ENCODE data around the gene STPG2. TPM values are rescaled to one million over a fixed set of nuclear protein-coding genes. Genes with fewer than 3 reads are reported as not detected.

STPG2 gene
- total RNA-seq, 5 donors from 2014 or later (not counting 1 experiment from before 2014, with no cell fraction given), result 0.19 to 0.35 (median 0.26) TPM; not detected in 2

DNA sequence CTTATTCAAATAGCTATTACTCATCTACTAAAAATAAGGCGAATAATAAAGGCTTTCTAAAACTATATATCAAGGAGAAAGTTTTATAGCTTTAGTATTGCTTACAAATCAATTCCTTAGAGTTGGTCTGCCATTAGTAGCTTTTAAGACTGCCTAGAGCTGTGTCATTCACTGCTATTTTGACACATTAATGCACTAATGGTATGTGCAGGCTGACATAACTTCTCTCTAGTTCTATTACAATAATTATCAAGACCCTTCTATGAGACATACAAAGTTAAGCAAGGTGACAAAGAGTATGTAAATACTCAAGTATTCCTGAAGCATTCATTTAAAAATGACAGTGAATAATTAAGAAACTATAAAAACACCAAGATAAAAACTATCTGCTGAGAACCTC is 625.3 kb downstream of the STPG2 start:
- no peaks in the 10 kb centered on the region for H3K9me3 ChIP-seq
- no CpG with 5 or more reads among the region's 1 CpG for WGBS (ENCODE audit: insufficient coverage)
- Mint-ChIP-seq H3K9me3 (peaks cover 7 to 12% (median 11%) of the 10 kb centered on the region in 3 donors), H3K4me3 (no peak overlapping the region), H3K27ac (no peak overlapping the region), H3K4me1 (no peaks in the 10 kb centered on the region), H3K36me3 (no peaks in the 10 kb centered on the region), H3K27me3 (no peaks in the 10 kb centered on the region)
- H3K4me1 ChIP-seq (ENCODE audit: control insufficient read depth in 1 of 2, extremely low read depth in 1 of 2, insufficient read depth in 2 of 2, low read length in 2 of 2), result no peaks in the 10 kb centered on the region
- H3K27ac ChIP-seq (ENCODE audit: low read length), result no peak overlapping the region
- H3K36me3 ChIP-seq (ENCODE audit: control insufficient read depth in 2 of 2, extremely low read depth in 1 of 2, insufficient read depth in 1 of 2, low read length in 1 of 2), result no peaks in the 10 kb centered on the region
- H3K27me3 ChIP-seq (replicated peaks in 1 of 2; ENCODE audit: control insufficient read depth in 2 of 2, extremely low read depth in 1 of 2, insufficient read depth in 2 of 2, low read length in 1 of 2), result no peaks in the 10 kb centered on the region
- ChIA-PET POLR2A (no interaction called here), CTCF (no interaction called here)
- ATAC-seq (replicated peaks in 1 of 4) (no peak), DNase-seq (no peak)
- no peak overlapping the region for H3K4me3 ChIP-seq (ENCODE audit: control insufficient read depth in 1 of 2, extremely low read depth in 1 of 2, low read length in 1 of 2)

DNA sequence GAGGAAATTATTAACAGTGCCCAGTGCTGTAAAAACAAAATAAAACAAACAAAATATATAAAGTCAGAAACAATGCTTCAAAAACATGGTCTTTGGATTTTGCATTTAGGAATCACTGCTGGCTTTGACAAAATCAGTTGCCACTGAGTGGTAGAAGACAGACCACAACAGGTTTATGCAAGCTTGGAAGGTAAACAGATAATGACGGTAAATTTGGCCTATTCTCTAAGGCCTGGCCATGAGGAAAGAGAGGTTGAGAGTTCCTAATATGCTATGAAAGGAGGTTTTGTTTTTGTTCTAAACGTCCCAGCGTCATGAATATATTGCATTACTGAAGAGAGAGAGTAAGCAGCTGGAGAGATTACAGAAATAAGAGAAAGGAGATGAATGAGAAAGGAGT is 629.4 kb downstream of the STPG2 start:
- Histone ChIP-seq H3K4me3 (ENCODE audit: control insufficient read depth in 1 of 2, extremely low read depth in 1 of 2, low read length in 1 of 2) (no peak overlapping the region), H3K9me3 (no peaks in the 10 kb centered on the region), H3K27ac (ENCODE audit: low read length) (no peak overlapping the region), H3K27me3 (replicated peaks in 1 of 2; ENCODE audit: control insufficient read depth in 2 of 2, extremely low read depth in 1 of 2, insufficient read depth in 2 of 2, low read length in 1 of 2) (no peaks in the 10 kb centered on the region), H3K36me3 (ENCODE audit: control insufficient read depth in 2 of 2, extremely low read depth in 1 of 2, insufficient read depth in 1 of 2, low read length in 1 of 2) (no peaks in the 10 kb centered on the region), H3K4me1 (ENCODE audit: control insufficient read depth in 1 of 2, extremely low read depth in 1 of 2, insufficient read depth in 2 of 2, low read length in 2 of 2) (no peaks in the 10 kb centered on the region)
- H3K27ac Mint-ChIP-seq, result no peak overlapping the region
- ChIA-PET CTCF (no interaction called here), POLR2A (no interaction called here)
- no peak for DNase-seq
- no peaks in the 10 kb centered on the region for H3K27me3 Mint-ChIP-seq
- no peaks in the 10 kb centered on the region for H3K4me1 Mint-ChIP-seq
- no peak for ATAC-seq (replicated peaks in 1 of 4)
- H3K4me3 Mint-ChIP-seq, result no peak overlapping the region
- WGBS (ENCODE audit: insufficient coverage), result 64% methylated on average over 3 of the region's 3 CpGs
- H3K36me3 Mint-ChIP-seq, result no peaks in the 10 kb centered on the region
- peaks cover 5 to 14% (median 6%) of the 10 kb centered on the region in 3 donors for H3K9me3 Mint-ChIP-seq

Other genes with a start within 250 kb of the STPG2 start
- gene RAP1GDS1, start 117.9 kb upstream of the STPG2 start, total RNA-seq, result 10 to 100 TPM; 37.6 to 43.8 (median 39.7) TPM

Data from T-cell (primary cell).